Vagina (tissue), 2 donors: ENCODE results near the gene ARID4B. TPM values are rescaled to one million over a fixed set of nuclear protein-coding genes. Genes with fewer than 3 reads are reported as not detected.
"Not testable (repeated sequence)": the region's sequence is repeated elsewhere in the genome, so short reads cannot be mapped to it uniquely, and the experiment has no call there.

Experiments used
- DNase-seq, 2 donors: peaks; one replicate each; pipeline ENCODE4 v3.0.0-alpha.2; 2017; ENCODE audit errors: extremely low spot score in 2 of 2
- H3K27ac ChIP-seq: fragments of 200-600 bp; sonication (generic); one replicate; pipeline ENCODE4 v1.5.1; 2019
- H3K27me3 ChIP-seq: fragments of 200-600 bp; sonication (generic); one replicate; pipeline ENCODE4 v1.5.1; 2019
- H3K36me3 ChIP-seq, 2 donors: fragments of 200-600 bp; sonication (generic); one replicate each; pipeline ENCODE4 v1.5.1; 2017 to 2019
- H3K4me1 ChIP-seq: fragments of 200-600 bp; sonication (generic); one replicate; pipeline ENCODE4 v1.5.1; 2019
- H3K4me3 ChIP-seq, 2 donors: fragments of 200-600 bp; sonication (generic); 1 replicate in 1 of 2; 2 replicates in 1 of 2; pipeline ENCODE4 v1.5.1; 2016 to 2019
- H3K9me3 ChIP-seq: fragments of 200-600 bp; sonication (generic); one replicate; pipeline ENCODE4 v1.5.1; 2019
- CTCF ChIP-seq, 3 experiments: fragments of 450-650 bp in 2 of 3; fragments of 200-600 bp in 1 of 3; sonication (generic) in 1 of 3; IDR thresholded peaks; one replicate each; pipeline ENCODE4 v1.5.1; 2017 to 2019; ENCODE audit warnings: antibody characterized with exemption in 3 of 3, mild to moderate bottlenecking in 2 of 3, moderate library complexity in 2 of 3
- POLR2A ChIP-seq, 2 donors: fragments of 450-650 bp; IDR thresholded peaks; one replicate each; pipeline ENCODE4 v1.6.1; 2017; ENCODE audit warnings: antibody characterized with exemption in 2 of 2, mild to moderate bottlenecking in 2 of 2, moderate library complexity in 2 of 2
- POLR2AphosphoS5 ChIP-seq, 2 donors: sonication (generic); formaldehyde crosslinking; IDR thresholded peaks; one replicate each; pipeline ENCODE4 v1.9.0; 2017; ENCODE audit warnings: antibody characterized with exemption in 2 of 2, mild to moderate bottlenecking in 2 of 2, low read depth in 1 of 2; ENCODE audit not compliant: insufficient read depth in 1 of 2
- intact Hi-C: fragments of 100-400 bp; cut with DNase I; formaldehyde crosslinking; loops from one replicate; pipeline ENCODE4 v1.15.1; 2023
- total RNA-seq: library from RNA; depleted of rRNA; stranded (reverse); fragments of >200 nt; gene quantifications from one replicate; pipeline ENCODE4 v1.2.3, GENCODE V29; 2016

Gene ARID4B
- total RNA-seq, 1 donor from 2014 or later = 35.6 TPM

DNA sequence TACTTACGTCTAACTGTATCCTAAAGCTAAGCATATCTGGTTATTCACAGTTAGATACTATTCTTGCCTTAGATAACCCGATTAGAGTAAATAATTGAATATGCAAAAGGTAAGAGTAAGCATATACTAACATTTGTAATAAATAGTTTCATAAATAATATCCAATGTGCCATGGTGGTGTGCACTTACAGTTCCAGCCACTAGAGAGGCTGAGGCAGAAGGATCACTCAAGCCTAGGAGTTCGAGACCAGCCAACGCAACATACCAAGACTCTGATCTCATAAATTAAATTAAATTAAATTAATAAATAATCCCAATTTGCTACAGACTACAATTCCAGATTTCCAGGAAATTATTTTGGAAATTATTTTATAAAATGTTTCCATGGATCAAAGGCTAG, 12.2 kb downstream of the ARID4B start:
- no peak for TF ChIP-seq POLR2A (IDR thresholded peaks at IDR 0.05)
- TF ChIP-seq POLR2AphosphoS5 (IDR thresholded peaks at IDR 0.05; ENCODE audit: insufficient read depth in 1 of 2, low read depth in 1 of 2) = no peak
- H3K9me3 ChIP-seq = no peaks in the 10 kb centered on the region
- H3K27me3 ChIP-seq = no peaks in the 10 kb centered on the region
- H3K4me3 ChIP-seq = no peak overlapping the region
- intact Hi-C loops = no loop called here
- H3K27ac ChIP-seq = no peak overlapping the region
- H3K36me3 ChIP-seq = peaks cover 0 to 5% of the 10 kb centered on the region in 2 donors
- H3K4me1 ChIP-seq = peaks cover 51% of the 10 kb centered on the region
- DNase-seq = no peak

DNA sequence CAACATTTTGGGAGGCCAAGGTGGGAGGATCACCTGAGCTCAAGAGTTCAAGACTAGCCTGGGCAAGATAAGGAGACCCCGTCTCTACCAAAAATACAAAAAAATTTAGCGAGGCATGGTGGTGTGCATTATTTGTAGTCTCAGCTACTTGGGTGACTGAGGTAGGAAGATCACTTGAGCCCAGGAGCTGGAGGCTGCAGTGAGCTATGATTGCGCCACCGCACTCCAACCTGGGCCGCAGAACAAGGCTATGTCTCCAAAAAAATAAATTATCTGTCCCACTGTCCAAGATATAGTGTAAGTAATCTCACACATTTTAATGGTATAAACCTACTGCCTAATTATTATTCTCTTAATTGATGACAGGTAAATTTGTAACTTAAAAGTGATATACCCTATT, 12.8 kb downstream of the ARID4B start:
- peaks cover 52% of the 10 kb centered on the region for H3K4me1 ChIP-seq

GRCh38 chr1:235313931-235314678, 13.9 kb downstream of the ARID4B start:
- Histone ChIP-seq H3K9me3 (no peaks in the 10 kb centered on the region), H3K27ac (peak overlapping the region; percentile 13), H3K4me1 (peaks cover 54% of the 10 kb centered on the region), H3K27me3 (no peaks in the 10 kb centered on the region), H3K36me3 (no peaks in the 10 kb centered on the region), H3K4me3 (no peak overlapping the region)
- DNase-seq = no peak
- intact Hi-C loops = no loop called here
- no peak for TF ChIP-seq POLR2A (IDR thresholded peaks at IDR 0.05)
- no peak for TF ChIP-seq CTCF (IDR thresholded peaks at IDR 0.05)
- TF ChIP-seq POLR2AphosphoS5 (IDR thresholded peaks at IDR 0.05; ENCODE audit: insufficient read depth in 1 of 2, low read depth in 1 of 2) = no peak

More for the DNA sequence above, 12.8 kb downstream of the ARID4B start:
- no peak overlapping the region for H3K27ac ChIP-seq
- intact Hi-C loops = no loop called here
- no peak overlapping the region for H3K4me3 ChIP-seq
- H3K9me3 ChIP-seq = no peaks in the 10 kb centered on the region
- no peaks in the 10 kb centered on the region for H3K27me3 ChIP-seq
- no peak for DNase-seq
- TF ChIP-seq POLR2AphosphoS5 (IDR thresholded peaks at IDR 0.05; ENCODE audit: insufficient read depth in 1 of 2, low read depth in 1 of 2) (no peak), CTCF (IDR thresholded peaks at IDR 0.05) (no peak), POLR2A (IDR thresholded peaks at IDR 0.05) (no peak)
- peaks cover 0 to 5% of the 10 kb centered on the region in 2 donors for H3K36me3 ChIP-seq

- intact Hi-C loops = no loop called here
- H3K4me3 ChIP-seq = no peak overlapping the region
- peaks cover 56% of the 10 kb centered on the region for H3K4me1 ChIP-seq
- no peak for DNase-seq
- H3K36me3 ChIP-seq = no peaks in the 10 kb centered on the region
- no peaks in the 10 kb centered on the region for H3K9me3 ChIP-seq
- peak overlapping the region; percentile 13 for H3K27ac ChIP-seq
- no peak for TF ChIP-seq POLR2A (IDR thresholded peaks at IDR 0.05)
- TF ChIP-seq CTCF (IDR thresholded peaks at IDR 0.05) = no peak
- no peak for TF ChIP-seq POLR2AphosphoS5 (IDR thresholded peaks at IDR 0.05; ENCODE audit: insufficient read depth in 1 of 2, low read depth in 1 of 2)
- no peaks in the 10 kb centered on the region for H3K27me3 ChIP-seq
Measured at GRCh38 chr1:235313262-235313661, 14.7 kb downstream of the ARID4B start.

GRCh38 chr1:235309206-235309605, 18.8 kb downstream of the ARID4B start:
- H3K4me3 ChIP-seq, H3K27ac ChIP-seq, intact Hi-C loops, H3K27me3 ChIP-seq, H3K36me3 ChIP-seq, DNase-seq, H3K9me3 ChIP-seq: not testable (repeated sequence)
- peaks cover 83% of the 10 kb centered on the region for H3K4me1 ChIP-seq
